Adipocyte (in vitro differentiated cells): ENCODE data around the gene NCF4.
A peak's percentile ranks its signal among the peaks of the same experiment; 100 is the strongest.

Experiments used
- DNase-seq: peaks from one replicate; pipeline ENCODE4 v3.0.0-alpha.2; 2015; ENCODE audit warnings: low read depth
- H3K27me3 ChIP-seq: replicated peaks from 2 replicates; pipeline ENCODE4 v1.7.0; 2013; ENCODE audit warnings: mild to moderate bottlenecking, low read length, moderate library complexity; ENCODE audit not compliant: control insufficient read depth, insufficient read depth
- H3K36me3 ChIP-seq: 2 replicates; pipeline ENCODE4 v1.7.0; 2013; ENCODE audit warnings: low read length, mild to moderate bottlenecking, moderate library complexity; ENCODE audit not compliant: control insufficient read depth, insufficient read depth, severe bottlenecking
- H3K4me1 ChIP-seq: 2 replicates; pipeline ENCODE4 v1.7.0; 2013; ENCODE audit warnings: mild to moderate bottlenecking, low read length, moderate library complexity; ENCODE audit not compliant: control insufficient read depth, insufficient read depth
- H3K4me3 ChIP-seq: 2 replicates; pipeline ENCODE4 v1.7.0; 2013; ENCODE audit warnings: mild to moderate bottlenecking, low read length, moderate library complexity
- H3K9ac ChIP-seq: 2 replicates; pipeline ENCODE4 v1.7.0; 2013; ENCODE audit warnings: mild to moderate bottlenecking, low read length, moderate library complexity
- H3K9me3 ChIP-seq: 2 replicates; pipeline ENCODE4 v1.7.0; 2013; ENCODE audit warnings: mild to moderate bottlenecking, low read length, moderate library complexity; ENCODE audit not compliant: control insufficient read depth

NCF4 gene

GRCh38 chr22:36839356-36840073 lies 21.3 kb upstream of the NCF4 start:
- no peak for DNase-seq
- Histone ChIP-seq H3K9me3 (no peaks in the 10 kb centered on the region), H3K36me3 (no peaks in the 10 kb centered on the region), H3K27me3 (peaks cover 26% of the 10 kb centered on the region), H3K4me1 (no peaks in the 10 kb centered on the region), H3K9ac (no peak overlapping the region), H3K4me3 (no peak overlapping the region)

GRCh38 chr22:36840106-36840505 lies 20.7 kb upstream of the NCF4 start:
- H3K36me3 ChIP-seq: no peaks in the 10 kb centered on the region
- H3K4me3 ChIP-seq: no peak overlapping the region
- H3K27me3 ChIP-seq: peaks cover 28% of the 10 kb centered on the region
- H3K4me1 ChIP-seq: no peaks in the 10 kb centered on the region
- H3K9me3 ChIP-seq: no peaks in the 10 kb centered on the region
- H3K9ac ChIP-seq: no peak overlapping the region
- no peak for DNase-seq

- Histone ChIP-seq H3K27me3 (peaks cover 64% of the 10 kb centered on the region), H3K4me1 (no peaks in the 10 kb centered on the region), H3K36me3 (no peaks in the 10 kb centered on the region), H3K9me3 (no peaks in the 10 kb centered on the region), H3K9ac (no peak overlapping the region), H3K4me3 (no peak overlapping the region)
- DNase-seq: no peak
Observed at GRCh38 chr22:36846271-36846670, 14.5 kb upstream of the NCF4 start.

DNA sequence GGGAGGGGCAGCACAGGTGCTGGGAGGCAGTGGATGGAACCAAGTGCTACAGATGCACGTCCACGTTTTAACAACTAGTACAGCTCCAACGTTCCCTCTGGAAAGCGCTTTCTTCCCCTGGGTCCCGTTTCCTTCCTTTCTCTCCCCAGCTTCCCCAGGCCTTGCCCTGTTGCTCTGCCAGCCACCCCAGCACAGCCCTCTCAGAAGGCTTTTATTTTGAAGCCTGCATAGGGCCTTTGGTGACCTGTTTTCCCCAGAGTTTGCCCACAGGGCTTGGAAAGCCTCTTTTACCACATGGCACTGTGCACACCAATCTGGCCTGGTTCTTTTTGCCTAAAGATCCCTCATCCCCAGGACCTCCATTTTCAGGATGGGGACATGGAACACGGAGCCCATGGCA lies 13.9 kb upstream of the NCF4 start:
- H3K4me1 ChIP-seq: no peaks in the 10 kb centered on the region
- H3K9me3 ChIP-seq: no peaks in the 10 kb centered on the region
- no peak overlapping the region for H3K4me3 ChIP-seq
- no peak for DNase-seq
- no peak overlapping the region for H3K9ac ChIP-seq
- peaks cover 64% of the 10 kb centered on the region for H3K27me3 ChIP-seq
- no peaks in the 10 kb centered on the region for H3K36me3 ChIP-seq

DNA sequence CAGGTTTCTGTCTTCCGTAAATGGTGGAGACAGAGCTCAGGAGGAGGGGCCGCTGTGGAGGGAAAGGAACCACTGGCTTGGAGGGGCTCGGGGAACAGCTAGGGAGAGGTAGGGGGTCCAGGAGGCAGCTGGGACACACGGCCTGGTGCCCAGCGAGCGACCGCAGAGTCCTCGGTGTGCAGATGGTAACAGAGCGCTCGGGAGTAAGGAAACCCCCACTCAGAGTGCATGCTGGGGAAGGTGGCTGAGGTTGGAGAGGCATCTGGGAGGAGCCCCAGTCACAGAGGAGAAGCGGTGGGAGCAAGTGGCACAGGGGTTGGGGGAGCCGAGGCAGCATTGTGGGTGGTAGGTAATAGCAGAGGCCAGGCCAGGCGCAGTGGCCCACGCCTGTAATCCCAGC lies 10.8 kb upstream of the NCF4 start:
- Histone ChIP-seq H3K4me3 (no peak overlapping the region), H3K36me3 (no peaks in the 10 kb centered on the region), H3K9ac (no peak overlapping the region), H3K9me3 (peaks cover 6% of the 10 kb centered on the region), H3K27me3 (peaks cover 47% of the 10 kb centered on the region), H3K4me1 (peaks cover 4% of the 10 kb centered on the region)
- DNase-seq: no peak

GRCh38 chr22:36850682-36851081 lies 10.1 kb upstream of the NCF4 start:
- peaks cover 6% of the 10 kb centered on the region for H3K9me3 ChIP-seq
- H3K4me1 ChIP-seq: peaks cover 5% of the 10 kb centered on the region
- no peak overlapping the region for H3K4me3 ChIP-seq
- H3K27me3 ChIP-seq: peaks cover 41% of the 10 kb centered on the region
- H3K36me3 ChIP-seq: no peaks in the 10 kb centered on the region
- H3K9ac ChIP-seq: no peak overlapping the region
- no peak for DNase-seq

DNA sequence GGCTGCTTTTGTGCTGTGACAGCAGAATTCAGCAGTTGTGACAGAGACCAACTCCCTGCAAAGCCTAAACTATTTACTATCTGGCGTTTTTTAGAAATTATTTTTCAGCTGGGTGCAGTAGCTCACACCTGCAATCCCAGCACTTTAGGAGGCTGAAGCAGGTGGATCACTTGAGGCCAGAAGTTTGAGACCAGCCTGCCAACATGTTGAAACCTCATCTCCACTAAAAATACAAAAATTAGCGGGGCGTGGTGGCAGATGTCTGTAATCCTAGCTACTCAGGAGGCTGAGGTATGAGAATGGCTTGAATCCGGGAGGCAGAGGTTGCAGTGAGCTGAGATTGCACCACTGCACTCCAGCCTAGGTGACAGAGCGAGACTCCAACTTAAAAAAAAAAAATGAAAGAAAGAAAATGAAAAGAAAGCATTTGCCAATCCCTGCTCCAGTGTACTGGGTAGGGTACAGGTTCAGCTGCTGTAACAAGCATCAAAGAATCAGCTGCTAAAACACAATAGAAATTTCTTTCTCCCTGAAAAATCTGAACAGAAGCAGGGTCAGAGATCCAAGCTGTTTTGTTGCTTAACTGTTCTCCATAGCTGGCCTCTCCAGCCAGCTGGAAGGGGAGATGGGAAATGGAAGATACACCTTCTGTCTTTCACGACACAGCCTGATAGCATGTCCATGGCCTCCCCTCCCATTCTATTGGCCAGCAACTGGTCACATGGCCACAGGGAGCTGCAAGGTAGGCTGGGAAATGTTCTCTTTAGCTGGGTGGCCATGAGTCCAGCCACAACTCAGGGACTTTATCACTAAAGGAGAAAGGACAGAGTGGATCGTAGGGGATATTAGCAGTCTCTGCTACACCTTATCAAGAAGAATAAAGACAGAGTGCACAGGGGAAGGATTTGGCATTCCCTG lies 8.5 kb upstream of the NCF4 start:
- H3K36me3 ChIP-seq: no peaks in the 10 kb centered on the region
- peaks cover 6% of the 10 kb centered on the region for H3K9me3 ChIP-seq
- H3K27me3 ChIP-seq: peaks cover 35% of the 10 kb centered on the region
- no peak overlapping the region for H3K9ac ChIP-seq
- H3K4me3 ChIP-seq: no peak overlapping the region
- peaks cover 14% of the 10 kb centered on the region for H3K4me1 ChIP-seq
- DNase-seq: no peak

- Histone ChIP-seq H3K9ac (no peak overlapping the region), H3K36me3 (no peaks in the 10 kb centered on the region)
- peak; percentile 52 for DNase-seq
Observed at GRCh38 chr22:36853407-36854099, 7.3 kb upstream of the NCF4 start.

DNA sequence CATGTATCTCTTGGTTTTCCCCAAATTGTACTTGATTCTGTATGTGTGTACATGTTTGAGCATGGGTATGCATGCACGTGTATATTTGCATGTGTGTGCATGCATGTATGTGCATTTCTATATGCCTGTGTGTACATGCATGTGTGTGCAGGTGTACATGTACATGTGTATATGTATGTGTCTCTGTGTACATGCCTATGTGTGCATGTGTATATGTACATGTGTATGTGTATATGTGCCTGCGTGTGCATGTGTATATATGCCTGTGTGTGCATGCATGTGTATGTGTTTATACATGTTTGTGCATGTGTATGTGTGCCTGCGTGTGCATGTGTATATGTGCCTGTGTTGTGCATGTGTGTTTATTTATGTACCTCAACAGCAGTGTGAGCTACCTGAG lies 5.3 kb upstream of the NCF4 start:
- Histone ChIP-seq H3K4me3 (no peak overlapping the region), H3K9ac (no peak overlapping the region), H3K36me3 (no peaks in the 10 kb centered on the region)

More at GRCh38 chr22:36853407-36854099, 7.3 kb upstream of the NCF4 start:
- H3K4me1 ChIP-seq: peaks cover 14% of the 10 kb centered on the region
- peak overlapping the region; percentile 46 for H3K4me3 ChIP-seq
- H3K27me3 ChIP-seq: peaks cover 39% of the 10 kb centered on the region
- peaks cover 6% of the 10 kb centered on the region for H3K9me3 ChIP-seq

DNA sequence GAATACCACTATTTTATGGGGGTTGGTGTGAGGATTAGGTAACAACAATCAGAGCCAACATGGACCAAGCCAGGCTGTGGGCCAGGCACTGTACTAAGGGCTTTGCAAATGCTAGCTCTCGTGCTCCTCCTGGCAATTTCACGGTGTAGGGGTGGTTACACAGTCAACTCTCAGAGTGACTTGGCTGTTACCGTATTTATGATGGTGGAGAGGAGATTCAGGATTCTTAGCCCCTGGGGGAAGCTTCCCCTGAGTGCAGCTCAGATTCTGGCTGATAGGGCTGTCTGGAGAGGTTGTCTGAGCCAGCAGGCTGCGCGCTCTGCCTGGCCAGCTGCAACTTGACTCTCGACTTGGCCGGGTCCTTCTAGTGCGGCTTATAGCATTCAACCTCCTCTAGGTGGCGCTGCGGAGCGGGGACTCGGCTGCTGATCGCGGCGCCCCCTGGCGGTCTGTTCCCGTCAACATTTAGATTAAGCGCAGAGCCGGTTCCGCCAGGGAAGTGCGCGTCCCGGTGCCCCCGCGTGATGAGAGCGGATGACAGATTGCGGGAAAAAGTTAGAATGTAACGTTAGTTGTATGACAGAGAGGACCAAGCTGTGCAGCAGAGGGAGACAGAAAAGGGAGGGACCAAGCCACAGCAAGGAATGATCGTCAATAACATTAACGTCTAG lies 4.5 kb upstream of the NCF4 start:
- peak; percentile 96 for DNase-seq
- Histone ChIP-seq H3K27me3 (peaks cover 31% of the 10 kb centered on the region), H3K36me3 (no peaks in the 10 kb centered on the region), H3K4me1 (peaks cover 14% of the 10 kb centered on the region), H3K4me3 (no peak overlapping the region), H3K9me3 (peaks cover 6% of the 10 kb centered on the region), H3K9ac (peak overlapping the region; percentile 28)

More for the DNA sequence above, 5.3 kb upstream of the NCF4 start:
- peaks cover 6% of the 10 kb centered on the region for H3K9me3 ChIP-seq
- peaks cover 14% of the 10 kb centered on the region for H3K4me1 ChIP-seq
- peaks cover 38% of the 10 kb centered on the region for H3K27me3 ChIP-seq
- DNase-seq: no peak

DNA sequence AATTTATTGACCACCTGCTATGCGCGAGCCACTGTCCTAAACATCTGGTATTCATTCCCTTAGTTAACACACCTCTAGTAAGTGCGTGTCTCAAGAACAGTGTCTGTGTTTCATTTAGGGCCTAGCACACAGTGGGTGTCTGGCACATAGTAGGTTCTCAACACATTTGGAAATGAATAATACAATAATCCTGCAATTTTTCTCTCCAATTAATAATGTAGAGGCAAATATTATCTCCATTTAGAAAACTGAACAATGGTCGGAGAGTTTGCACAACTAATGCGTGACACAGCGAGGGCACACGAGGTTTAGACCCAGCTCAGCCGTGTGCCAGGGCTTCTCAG lies 4.0 kb upstream of the NCF4 start:
- H3K9me3 ChIP-seq: peaks cover 6% of the 10 kb centered on the region
- no peaks in the 10 kb centered on the region for H3K36me3 ChIP-seq
- H3K27me3 ChIP-seq: peaks cover 28% of the 10 kb centered on the region
- H3K4me3 ChIP-seq: no peak overlapping the region
- H3K4me1 ChIP-seq: peaks cover 14% of the 10 kb centered on the region
- DNase-seq: no peak
- H3K9ac ChIP-seq: peak overlapping the region; percentile 28
